Myocyte (in vitro differentiated cells): ENCODE results near the gene BACH2. TPM values are rescaled to one million over a fixed set of nuclear protein-coding genes. Genes with fewer than 3 reads are reported as not detected.
"Not testable (repeated sequence)": the region's sequence is repeated elsewhere in the genome, so short reads cannot be mapped to it uniquely, and the experiment has no call there.

Experiments used
- DNase-seq: peaks from one replicate; pipeline ENCODE4 v3.0.0-alpha.2; 2012; ENCODE audit warnings: low read depth
- total RNA-seq: library from RNA; depleted of rRNA; stranded (reverse); fragments of >200 nt; gene quantifications from 2 replicates; pipeline ENCODE4 v1.2.3, GENCODE V29; 2014

Gene BACH2
- total RNA-seq, 1 donor from 2014 or later, result 0.13 TPM

- DNase-seq, result no peak
Measured at GRCh38 chr6:90072935-90073464, 223.6 kb downstream of the BACH2 start.

- DNase-seq, result no peak
Measured at GRCh38 chr6:90072501-90072900, 224.1 kb downstream of the BACH2 start.

- no peak for DNase-seq
Measured at GRCh38 chr6:90068703-90069523, 227.7 kb downstream of the BACH2 start.

GRCh38 chr6:90068264-90068663 is 228.4 kb downstream of the BACH2 start:
- DNase-seq, result peak; percentile 26

- DNase-seq, result no peak
Measured at GRCh38 chr6:90066697-90067096, 229.9 kb downstream of the BACH2 start.

GRCh38 chr6:90065173-90065572 is 231.5 kb downstream of the BACH2 start:
- no peak for DNase-seq

GRCh38 chr6:90062667-90063066 is 234.0 kb downstream of the BACH2 start:
- no peak for DNase-seq

GRCh38 chr6:90062051-90062450 is 234.6 kb downstream of the BACH2 start:
- DNase-seq, result no peak

- DNase-seq, result not testable (repeated sequence)
Measured at GRCh38 chr6:90059178-90059577, 237.5 kb downstream of the BACH2 start.

- DNase-seq, result not testable (repeated sequence)
Measured at GRCh38 chr6:90055924-90056323, 240.7 kb downstream of the BACH2 start.

GRCh38 chr6:90054193-90054592 is 242.4 kb downstream of the BACH2 start:
- DNase-seq, result not testable (repeated sequence)

- DNase-seq, result no peak
Measured at GRCh38 chr6:90053614-90054013, 243.0 kb downstream of the BACH2 start.

GRCh38 chr6:90049295-90049694 is 247.3 kb downstream of the BACH2 start:
- no peak for DNase-seq

GRCh38 chr6:90048206-90048967 is 248.3 kb downstream of the BACH2 start:
- DNase-seq, result no peak

GRCh38 chr6:90045535-90045934 is 251.1 kb downstream of the BACH2 start:
- peak; percentile 51 for DNase-seq

- peak; percentile 73 for DNase-seq
Measured at GRCh38 chr6:90044833-90045381, 251.7 kb downstream of the BACH2 start.

GRCh38 chr6:90044182-90044832 is 252.3 kb downstream of the BACH2 start:
- DNase-seq, result no peak

GRCh38 chr6:90040931-90041330 is 255.7 kb downstream of the BACH2 start:
- no peak for DNase-seq

- peak; percentile 57 for DNase-seq
Measured at GRCh38 chr6:90039911-90040310, 256.7 kb downstream of the BACH2 start.

- no peak for DNase-seq
Measured at GRCh38 chr6:90038961-90039653, 257.5 kb downstream of the BACH2 start.

- DNase-seq, result no peak
Measured at GRCh38 chr6:90036963-90037362, 259.7 kb downstream of the BACH2 start.
